DOHH2 (cell line): ENCODE data around the gene SDHB.

Source experiments
- EZH2phosphoT487 ChIP-seq: fragments of 200-600 bp; sonication (generic); IDR thresholded peaks from 2 replicates; pipeline ENCODE4 v1.6.1; 2017; ENCODE audit warnings: borderline replicate concordance, mild to moderate bottlenecking, antibody characterized with exemption, low read length, moderate library complexity, mixed read lengths
- TF ChIP-seq, protein P1 (sequence below): fragments of 200-600 bp; sonication (generic); IDR thresholded peaks from one replicate; pipeline ENCODE4 v1.5.1; 2014; ENCODE audit warnings: antibody characterized with exemption, mild to moderate bottlenecking, low read depth, low read length; ENCODE audit not compliant: poor library complexity, severe bottlenecking

DNA sequence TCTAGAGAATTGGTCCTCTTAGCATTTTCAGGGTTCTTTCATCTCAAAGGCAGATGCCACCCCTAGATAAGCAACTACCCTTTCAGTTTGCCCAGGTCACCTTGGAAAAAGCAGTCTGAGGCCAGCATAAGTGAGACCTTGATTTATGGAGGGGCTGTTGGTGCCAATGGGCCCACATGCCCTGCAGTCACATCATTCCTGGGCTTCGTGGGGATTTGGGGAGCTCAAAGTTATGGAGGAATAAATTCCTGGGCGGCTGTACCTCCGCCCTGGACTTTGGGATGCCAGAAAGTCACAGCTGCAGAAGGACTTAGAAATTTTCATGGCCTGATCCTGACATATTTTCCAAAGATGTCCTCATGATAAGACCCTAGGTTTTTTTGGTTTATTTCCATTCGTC, 2.7 kb upstream of the SDHB start:
- TF ChIP-seq, protein P1, sequence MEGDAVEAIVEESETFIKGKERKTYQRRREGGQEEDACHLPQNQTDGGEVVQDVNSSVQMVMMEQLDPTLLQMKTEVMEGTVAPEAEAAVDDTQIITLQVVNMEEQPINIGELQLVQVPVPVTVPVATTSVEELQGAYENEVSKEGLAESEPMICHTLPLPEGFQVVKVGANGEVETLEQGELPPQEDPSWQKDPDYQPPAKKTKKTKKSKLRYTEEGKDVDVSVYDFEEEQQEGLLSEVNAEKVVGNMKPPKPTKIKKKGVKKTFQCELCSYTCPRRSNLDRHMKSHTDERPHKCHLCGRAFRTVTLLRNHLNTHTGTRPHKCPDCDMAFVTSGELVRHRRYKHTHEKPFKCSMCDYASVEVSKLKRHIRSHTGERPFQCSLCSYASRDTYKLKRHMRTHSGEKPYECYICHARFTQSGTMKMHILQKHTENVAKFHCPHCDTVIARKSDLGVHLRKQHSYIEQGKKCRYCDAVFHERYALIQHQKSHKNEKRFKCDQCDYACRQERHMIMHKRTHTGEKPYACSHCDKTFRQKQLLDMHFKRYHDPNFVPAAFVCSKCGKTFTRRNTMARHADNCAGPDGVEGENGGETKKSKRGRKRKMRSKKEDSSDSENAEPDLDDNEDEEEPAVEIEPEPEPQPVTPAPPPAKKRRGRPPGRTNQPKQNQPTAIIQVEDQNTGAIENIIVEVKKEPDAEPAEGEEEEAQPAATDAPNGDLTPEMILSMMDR = no peak
- TF ChIP-seq EZH2phosphoT487 = no peak
